ENCODE data around the gene ATPAF2.

Gene ATPAF2

DNA sequence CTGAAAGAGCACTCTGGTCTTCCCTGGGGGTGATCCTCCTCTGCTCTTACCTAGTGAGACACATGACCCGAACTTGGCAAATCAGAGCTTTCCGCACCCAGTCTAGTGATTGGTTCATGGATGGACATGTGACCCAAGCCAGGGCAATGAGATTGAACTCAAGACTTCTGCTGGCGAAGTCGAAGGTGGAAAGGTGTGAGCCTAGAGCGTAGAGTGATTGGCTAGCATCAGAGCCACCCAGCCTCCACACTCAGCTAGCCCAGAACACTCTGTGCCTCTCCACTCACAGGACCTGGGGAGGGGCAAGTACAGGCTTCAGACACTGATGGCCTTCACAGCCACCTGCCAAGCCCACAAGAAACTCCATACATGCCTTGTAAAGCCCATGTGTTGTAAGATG is 17.6 kb downstream of the ATPAF2 start:
- no peak for TF ChIP-seq CTCF (IDR thresholded peaks at IDR 0.05; ENCODE audit: extremely low read depth, missing control alignments)

DNA sequence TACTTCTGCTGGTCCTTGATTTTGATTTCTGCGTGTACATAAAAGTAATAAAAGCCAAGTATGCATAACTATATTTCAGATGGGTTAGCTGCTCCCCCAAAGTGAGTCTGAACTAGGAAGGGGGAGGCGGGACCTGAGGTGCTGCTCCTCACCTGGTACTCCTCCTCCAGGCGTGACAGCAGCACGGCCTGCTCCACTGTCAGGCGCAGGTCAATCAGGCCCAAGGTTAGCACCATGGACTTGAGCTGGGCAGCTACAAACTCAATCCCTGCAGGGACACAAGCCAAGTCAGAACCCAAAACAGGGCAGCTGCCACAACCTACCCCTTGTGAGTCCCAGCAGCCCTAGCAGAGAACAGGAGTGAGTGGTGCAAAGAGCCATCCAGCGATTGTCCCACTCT is 18.0 kb downstream of the ATPAF2 start:
- no peak for DNase-seq (ENCODE audit: low spot score)
- TF ChIP-seq CTCF (IDR thresholded peaks at IDR 0.05; ENCODE audit: extremely low read depth, missing control alignments) = no peak

More for the DNA sequence above, 17.6 kb downstream of the ATPAF2 start:
- no peak for DNase-seq (ENCODE audit: low spot score)

GRCh38 chr17:18019838-18020154 is 19.2 kb downstream of the ATPAF2 start:
- TF ChIP-seq CTCF (IDR thresholded peaks at IDR 0.05; ENCODE audit: extremely low read depth, missing control alignments) = no peak
- DNase-seq (ENCODE audit: low spot score) = no peak

- no peak for TF ChIP-seq CTCF (IDR thresholded peaks at IDR 0.05; ENCODE audit: extremely low read depth, missing control alignments)
These were observed 20.5 kb downstream of the ATPAF2 start for GRCh38 chr17:18018411-18018921.

GRCh38 chr17:18017958-18018357 is 21.0 kb downstream of the ATPAF2 start:
- TF ChIP-seq CTCF (IDR thresholded peaks at IDR 0.05; ENCODE audit: extremely low read depth, missing control alignments) = no peak
- DNase-seq (ENCODE audit: low spot score) = no peak

More at GRCh38 chr17:18018411-18018921, 20.5 kb downstream of the ATPAF2 start:
- DNase-seq (ENCODE audit: low spot score) = no peak

DNA sequence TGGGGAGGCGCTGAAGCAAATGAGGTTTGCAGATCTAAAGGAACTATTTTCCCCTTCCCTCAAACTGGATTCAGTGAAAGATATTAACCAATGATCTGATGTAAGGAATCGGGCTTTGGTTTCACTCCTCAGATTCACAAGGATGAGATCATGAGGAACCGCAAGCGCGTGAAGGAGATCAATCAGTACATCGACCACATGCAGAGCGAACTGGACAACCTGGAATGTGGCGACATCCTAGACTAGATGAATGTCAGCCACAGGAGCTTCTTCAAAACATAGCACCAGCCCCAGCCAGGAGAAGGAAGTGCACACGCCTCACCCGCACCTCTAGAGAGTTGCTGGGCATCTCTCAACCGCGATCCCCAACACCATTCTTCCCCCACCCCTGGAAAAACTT is 22.5 kb downstream of the ATPAF2 start:
- no peak for TF ChIP-seq CTCF (IDR thresholded peaks at IDR 0.05; ENCODE audit: extremely low read depth, missing control alignments)
- DNase-seq (ENCODE audit: low spot score) = no peak

DNA sequence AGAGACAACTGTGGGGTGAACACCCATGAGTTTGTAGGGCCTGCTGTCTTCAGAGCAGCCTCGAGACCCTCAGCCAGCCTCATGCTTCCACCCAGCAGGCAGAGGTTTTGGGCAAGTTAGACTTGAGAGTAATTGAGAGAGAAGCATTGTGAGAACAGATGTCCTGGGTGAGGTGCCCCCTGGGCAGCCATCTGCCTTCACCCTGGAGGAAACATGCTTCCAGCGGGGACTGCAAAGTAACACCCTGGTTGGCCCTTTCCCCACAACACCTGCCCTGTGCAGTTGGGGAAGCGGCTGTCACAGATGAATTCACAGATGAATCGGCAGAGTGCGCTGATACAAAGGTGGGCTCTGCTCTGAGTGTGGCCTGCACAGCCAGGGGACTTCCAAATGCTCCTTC is 23.4 kb downstream of the ATPAF2 start:
- no peak for TF ChIP-seq CTCF (IDR thresholded peaks at IDR 0.05; ENCODE audit: extremely low read depth, missing control alignments)
- DNase-seq (ENCODE audit: low spot score) = no peak
